ENCODE data around the gene THOC5. TPM values are rescaled to one million over a fixed set of nuclear protein-coding genes. Genes with fewer than 3 reads are reported as not detected.

Gene THOC5
- total and polyA plus RNA-seq, 2 experiments from 2014 or later: 23.0 to 27.7 TPM

GRCh38 chr22:29479417-29480261 is 73.9 kb downstream of the THOC5 start, which contains the start of gene NEFH:
NEFH (plus strand) TSS chr22:29480218; CDS start chr22:29480263, 45 bp downstream.
- no peaks in the 10 kb centered on the region for H3K36me3 ChIP-seq (replicated peaks; ENCODE audit: insufficient read depth, low read depth)
- DNase-seq (ENCODE audit: low spot score): peak; percentile 22
- H3K27ac ChIP-seq: no peak within 1 kb of the TSS
- peaks cover 14% of the 10 kb centered on the region for H3K4me1 ChIP-seq (ENCODE audit: insufficient read depth)
- no peaks in the 10 kb centered on the region for H3K9me3 ChIP-seq (ENCODE audit: low read depth)
- no peaks in the 10 kb centered on the region for H3K79me2 ChIP-seq
- H4K20me1 ChIP-seq (ENCODE audit: insufficient read depth, poor library complexity, severe bottlenecking): no peaks in the 10 kb centered on the region
- peak within 1 kb of the TSS; percentile 75 for H3K4me2 ChIP-seq
- H2AFZ ChIP-seq: no peak within 1 kb of the TSS
- TF ChIP-seq EZH2 (IDR thresholded peaks at IDR 0.05; ENCODE audit: borderline replicate concordance) (no peak), EZH2phosphoT487 (IDR thresholded peaks at IDR 0.05; ENCODE audit: low read depth, severe bottlenecking, unreplicated experiment) (no peak), CTCF (IDR thresholded peaks at IDR 0.05; ENCODE audit: poor library complexity) (no peak)
- WGBS (ENCODE audit: low lambda C conversion rate, missing lambda C conversion rate): 22% methylated on average over 25 of the region's 48 CpGs
- no peaks in the 10 kb centered on the region for H3K9me2 ChIP-seq (replicated peaks; ENCODE audit: insufficient read depth)
- no peak within 1 kb of the TSS for H3K4me3 ChIP-seq
- H3K27me3 ChIP-seq: peaks cover 60% of the 10 kb centered on the region

- H3K4me1 ChIP-seq (ENCODE audit: insufficient read depth): peaks cover 14% of the 10 kb centered on the region
- H3K79me2 ChIP-seq: no peaks in the 10 kb centered on the region
- H4K20me1 ChIP-seq (ENCODE audit: insufficient read depth, poor library complexity, severe bottlenecking): no peaks in the 10 kb centered on the region
- peak; percentile 55 for DNase-seq (ENCODE audit: low spot score)
- no peak overlapping the region for H3K4me2 ChIP-seq
- WGBS (ENCODE audit: low lambda C conversion rate, missing lambda C conversion rate): 14% methylated on average over 18 of the region's 21 CpGs
- no peaks in the 10 kb centered on the region for H3K36me3 ChIP-seq (replicated peaks; ENCODE audit: insufficient read depth, low read depth)
- H2AFZ ChIP-seq: no peak overlapping the region
- no peak overlapping the region for H3K27ac ChIP-seq
- no peaks in the 10 kb centered on the region for H3K9me3 ChIP-seq (ENCODE audit: low read depth)
- peaks cover 62% of the 10 kb centered on the region for H3K27me3 ChIP-seq
- H3K9me2 ChIP-seq (replicated peaks; ENCODE audit: insufficient read depth): no peaks in the 10 kb centered on the region
- no peak overlapping the region for H3K4me3 ChIP-seq
- TF ChIP-seq EZH2phosphoT487 (IDR thresholded peaks at IDR 0.05; ENCODE audit: low read depth, severe bottlenecking, unreplicated experiment): peak; percentile 59
- TF ChIP-seq EZH2 (IDR thresholded peaks at IDR 0.05; ENCODE audit: borderline replicate concordance): no peak
These were observed 75.0 kb downstream of the THOC5 start for GRCh38 chr22:29478326-29479276.

- Histone ChIP-seq H3K4me2 (no peak overlapping the region), H3K9me2 (replicated peaks; ENCODE audit: insufficient read depth) (no peaks in the 10 kb centered on the region), H3K27me3 (peaks cover 62% of the 10 kb centered on the region), H3K79me2 (no peaks in the 10 kb centered on the region), H3K4me1 (ENCODE audit: insufficient read depth) (peaks cover 14% of the 10 kb centered on the region), H3K4me3 (no peak overlapping the region), H2AFZ (no peak overlapping the region), H3K9me3 (ENCODE audit: low read depth) (no peaks in the 10 kb centered on the region), H3K27ac (no peak overlapping the region), H3K36me3 (replicated peaks; ENCODE audit: insufficient read depth, low read depth) (no peaks in the 10 kb centered on the region), H4K20me1 (ENCODE audit: insufficient read depth, poor library complexity, severe bottlenecking) (no peaks in the 10 kb centered on the region)
- TF ChIP-seq CTCF (IDR thresholded peaks at IDR 0.05; ENCODE audit: poor library complexity) (no peak), EZH2 (IDR thresholded peaks at IDR 0.05; ENCODE audit: borderline replicate concordance) (no peak), EZH2phosphoT487 (IDR thresholded peaks at IDR 0.05; ENCODE audit: low read depth, severe bottlenecking, unreplicated experiment) (no peak)
- no peak for DNase-seq (ENCODE audit: low spot score)
- 25% methylated on average over 4 of the region's 4 CpGs for WGBS (ENCODE audit: low lambda C conversion rate, missing lambda C conversion rate)
These were observed 75.7 kb downstream of the THOC5 start for GRCh38 chr22:29477723-29478318.

Measured in hepatocyte (in vitro differentiated cells).